HepG2 (cell line): Measurements from ENCODE around the gene FYTTD1. TPM values are rescaled to one million over a fixed set of nuclear protein-coding genes. Genes with fewer than 3 reads are reported as not detected.

Experiments
- ATAC-seq: fragments of 200-7000 bp; cut with Tn5 transposase; 3 replicates; pipeline ENCODE4 v1.9.1; 2020; ENCODE audit warnings: mild to moderate bottlenecking, moderate library complexity
- BruUV-seq: library from RNA; stranded (reverse); fragments of 400-500 nt; replicated peaks from 2 replicates; lab custom pipeline; 2021; lab: Mats Ljungman, UMichigan
- CTCF ChIA-PET: fragments of 300-600 bp; formaldehyde crosslinking; extraction: SDS; loops from one replicate; lab custom pipeline; 2021; ENCODE audit warnings: low total read pairs, inconsistent platforms, low intra/inter-chr PET ratio; lab: Yijun Ruan, JAX
- POLR2A ChIA-PET: fragments of 350-600 bp; sonication (Branson Sonifier 250); formaldehyde crosslinking; loops from one replicate; lab custom pipeline; 2020; ENCODE audit warnings: antibody characterized with exemption, inconsistent platforms; lab: Yijun Ruan, JAX
- DNase-seq: peaks from one replicate; pipeline ENCODE4 v3.0.0-alpha.2; 2015; ENCODE audit warnings: low spot score
- FAIRE-seq: peaks from 3 replicates; lab custom pipeline; 2011; peaks lifted over from hg19 to GRCh38; lab: Jason Lieb, UNC
- H2AFZ ChIP-seq: one replicate; pipeline ENCODE4 v1.6.1; 2011; ENCODE audit warnings: low read length, inconsistent platforms
- H3K27ac ChIP-seq: fragments of 300-600 bp; 3 replicates; pipeline ENCODE4 v1.8.0; 2011; ENCODE audit warnings: mixed run types, mild to moderate bottlenecking, mixed read lengths, low read length, inconsistent platforms; ENCODE audit not compliant: insufficient read depth; ENCODE audit errors: extremely low read length
- H3K27me3 ChIP-seq, 2 experiments: fragments of 200-600 bp in 1 of 2; 2 replicates in 1 of 2; 3 replicates in 1 of 2; pipeline versions ENCODE4 v1.6.0 to v1.8.0; 2011; ENCODE audit warnings: low read length in 2 of 2, mild to moderate bottlenecking in 2 of 2, moderate library complexity in 2 of 2, inconsistent platforms in 1 of 2; ENCODE audit not compliant: insufficient read depth in 2 of 2, control insufficient read depth in 1 of 2
- H3K36me3 ChIP-seq, 2 experiments: fragments of 200-600 bp in 1 of 2; replicated peaks in 1 of 2; 2 replicates in 1 of 2; 3 replicates in 1 of 2; pipeline versions ENCODE4 v1.5.1 to v1.8.0; 2011; ENCODE audit warnings: low read length in 2 of 2, inconsistent platforms in 1 of 2; ENCODE audit not compliant: insufficient read depth in 2 of 2, control insufficient read depth in 1 of 2
- H3K4me1 ChIP-seq: 2 replicates; pipeline ENCODE4 v1.5.1; 2012; ENCODE audit warnings: low read length, inconsistent platforms; ENCODE audit not compliant: insufficient read depth
- H3K4me2 ChIP-seq: 2 replicates; pipeline ENCODE4 v1.6.0; 2011; ENCODE audit warnings: low read depth, low read length, inconsistent platforms
- H3K4me3 ChIP-seq, 3 experiments: fragments of 200-600 bp in 1 of 3; sonication (generic), shearing (Covaris generic) in 1 of 3; replicated peaks in 1 of 3; 2 replicates each; pipeline ENCODE4 v1.5.1; 2011 to 2016; ENCODE audit warnings: low read length in 3 of 3, inconsistent platforms in 2 of 3, low read depth in 2 of 3, mild to moderate bottlenecking in 2 of 3, control low read depth in 1 of 3, mixed read lengths in 1 of 3; ENCODE audit not compliant: insufficient read depth in 1 of 3
- H3K79me2 ChIP-seq: one replicate; pipeline ENCODE4 v1.6.1; 2011; ENCODE audit warnings: low read length, inconsistent platforms; ENCODE audit not compliant: insufficient read depth
- H3K9ac ChIP-seq: 2 replicates; pipeline ENCODE4 v1.6.0; 2011; ENCODE audit warnings: mild to moderate bottlenecking, low read depth, low read length, inconsistent platforms; ENCODE audit not compliant: insufficient read depth
- H3K9me3 ChIP-seq: 2 replicates; pipeline ENCODE4 v1.5.1; 2012; ENCODE audit warnings: mild to moderate bottlenecking, low read length
- H4K20me1 ChIP-seq: 2 replicates; pipeline ENCODE4 v1.6.0; 2011; ENCODE audit warnings: inconsistent platforms, mild to moderate bottlenecking, low read length, moderate library complexity; ENCODE audit not compliant: insufficient read depth
- ZNF274 ChIP-seq: sonication (generic); formaldehyde crosslinking; IDR thresholded peaks from 2 replicates; pipeline ENCODE4 v1.5.1; 2020; ENCODE audit warnings: mild to moderate bottlenecking, missing genetic modification reagents
- ZNF496 ChIP-seq: sonication (generic); formaldehyde crosslinking; IDR thresholded peaks from 2 replicates; pipeline ENCODE4 v1.8.1; 2023; ENCODE audit warnings: mild to moderate bottlenecking, moderate library complexity, missing genetic modification reagents; ENCODE audit not compliant: insufficient replicate concordance
- WGBS: methylation state at CpG from one replicate; pipeline ENCODE4 v1.1.6; 2017; ENCODE audit warnings: low lambda C conversion rate; 5-methylcytosine and 5-hydroxymethylcytosine counted together
- in situ Hi-C: cut with HindIII; loops from 2 replicates; pipeline ENCODE4 v1.10.0; 2017; ENCODE audit warnings: low pct_unique_long_range_greater_than_20kb; ENCODE audit not compliant: extremely low pct_ligation_motif_present
- intact Hi-C: fragments of 100-400 bp; cut with micrococcal nuclease; formaldehyde crosslinking; loops from one replicate; pipeline ENCODE4 v1.10.0; 2022; ENCODE audit not compliant: unreplicated experiment
- polyA plus RNA-seq, 8 experiments: library from polyadenylated mRNA; depleted of rRNA in 3 of 8; stranded (reverse) in 7 of 8; unstranded in 1 of 8; fragments of >200 nt; fragmentation: Illumina TruSeq in 4 of 8; extraction: Trizol in 4 of 8; gene quantifications; 2 replicates each; pipeline versions ENCODE4 v1.2.1 to v1.2.3, GENCODE V29; 2011 to 2016; ENCODE audit warnings: low read depth in 4 of 8, missing spikeins in 1 of 8, mixed read lengths in 1 of 8; ENCODE audit not compliant: insufficient read depth in 1 of 8
- total RNA-seq, 5 experiments: library from RNA; depleted of rRNA; stranded (reverse); fragments of >200 nt; fragmentation: Illumina TruSeq; extraction: Trizol; gene quantifications; 2 replicates each; pipeline ENCODE4 v1.2.3, GENCODE V29; 2016; ENCODE audit warnings: low read depth in 1 of 5
- TF ChIP-seq, protein P1 (sequence below): sonication (generic); formaldehyde crosslinking; IDR thresholded peaks from 2 replicates; pipeline ENCODE4 v1.4.0; 2020; ENCODE audit warnings: missing genetic modification reagents, borderline replicate concordance
- TF ChIP-seq, protein P2 (sequence below): sonication (generic); formaldehyde crosslinking; IDR thresholded peaks from 2 replicates; pipeline ENCODE4 v1.5.1; 2020; ENCODE audit warnings: missing genetic modification reagents, mild to moderate bottlenecking, borderline replicate concordance
- TF ChIP-seq, protein P3 (sequence below): sonication (generic); formaldehyde crosslinking; IDR thresholded peaks from 2 replicates; pipeline ENCODE4 v1.4.0; 2020; ENCODE audit warnings: missing genetic modification reagents, mild to moderate bottlenecking, borderline replicate concordance

FYTTD1 gene
- total and polyA plus RNA-seq, 2 of the 13 experiments (the other 11 are each of a cell fraction or from before 2014, with no cell fraction given) = 6.5 to 28.8 TPM

- DNase-seq (no peak), ATAC-seq (no peak)
- CTCF ChIA-PET = no interaction called here
- Histone ChIP-seq H4K20me1 (peaks cover 7% of the 10 kb centered on the region; the same call in 1 of the 2 replicates), H3K4me3 (peak overlapping the region in 2 of 3 experiments; percentile 75 to 77; a peak in 3 of 6 replicates), H3K27me3 (peaks cover 0 to 5% of the 10 kb centered on the region in 2 experiments; a peak in 1 of 5 replicates), H3K4me1 (peaks cover 29% of the 10 kb centered on the region)
- POLR2A ChIA-PET = no interaction called here
- in situ Hi-C loops = no loop called here
- TF ChIP-seq ZNF274 (CRISPR knock-in tag) (0 out of 2 replicates have a peak, but pooled peaks have one; percentile 6), ZNF496 (CRISPR knock-in tag) (no peak)
- TF ChIP-seq, protein P1, sequence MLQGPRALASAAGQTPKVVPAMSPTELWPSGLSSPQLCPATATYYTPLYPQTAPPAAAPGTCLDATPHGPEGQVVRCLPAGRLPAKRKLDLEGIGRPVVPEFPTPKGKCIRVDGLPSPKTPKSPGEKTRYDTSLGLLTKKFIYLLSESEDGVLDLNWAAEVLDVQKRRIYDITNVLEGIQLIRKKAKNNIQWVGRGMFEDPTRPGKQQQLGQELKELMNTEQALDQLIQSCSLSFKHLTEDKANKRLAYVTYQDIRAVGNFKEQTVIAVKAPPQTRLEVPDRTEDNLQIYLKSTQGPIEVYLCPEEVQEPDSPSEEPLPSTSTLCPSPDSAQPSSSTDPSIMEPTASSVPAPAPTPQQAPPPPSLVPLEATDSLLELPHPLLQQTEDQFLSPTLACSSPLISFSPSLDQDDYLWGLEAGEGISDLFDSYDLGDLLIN (CRISPR knock-in tag) = no peak
- TF ChIP-seq, protein P2, sequence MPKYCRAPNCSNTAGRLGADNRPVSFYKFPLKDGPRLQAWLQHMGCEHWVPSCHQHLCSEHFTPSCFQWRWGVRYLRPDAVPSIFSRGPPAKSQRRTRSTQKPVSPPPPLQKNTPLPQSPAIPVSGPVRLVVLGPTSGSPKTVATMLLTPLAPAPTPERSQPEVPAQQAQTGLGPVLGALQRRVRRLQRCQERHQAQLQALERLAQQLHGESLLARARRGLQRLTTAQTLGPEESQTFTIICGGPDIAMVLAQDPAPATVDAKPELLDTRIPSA (CRISPR knock-in tag) = no peak
- TF ChIP-seq, protein P3, sequence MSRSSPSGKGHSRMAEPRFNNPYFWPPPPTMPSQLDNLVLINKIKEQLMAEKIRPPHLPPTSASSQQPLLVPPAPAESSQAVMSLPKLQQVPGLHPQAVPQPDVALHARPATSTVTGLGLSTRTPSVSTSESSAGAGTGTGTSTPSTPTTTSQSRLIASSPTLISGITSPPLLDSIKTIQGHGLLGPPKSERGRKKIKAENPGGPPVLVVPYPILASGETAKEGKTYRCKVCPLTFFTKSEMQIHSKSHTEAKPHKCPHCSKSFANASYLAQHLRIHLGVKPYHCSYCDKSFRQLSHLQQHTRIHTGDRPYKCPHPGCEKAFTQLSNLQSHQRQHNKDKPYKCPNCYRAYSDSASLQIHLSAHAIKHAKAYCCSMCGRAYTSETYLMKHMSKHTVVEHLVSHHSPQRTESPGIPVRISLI (CRISPR knock-in tag) = no peak
- TF ChIP-seq, all 625 proteins: peak for 1
- intact Hi-C loops = loop anchor here (5.0 kb wide), 1 partner anchor 40 kb away; the partner anchor contains the start of gene LRCH3
- WGBS = 79% methylated on average over 5 of the region's 5 CpGs
- H3K9me3 ChIP-seq = no peaks in the 10 kb centered on the region
- FAIRE-seq = no peak
- H3K36me3 ChIP-seq = peaks cover 0 to 8% of the 10 kb centered on the region in 2 experiments; a peak in 1 of 5 replicates
- BruUV-seq = no TSS peak
- H3K4me2 ChIP-seq = peak overlapping the region; percentile 85
- H2AFZ ChIP-seq = no peak overlapping the region
- peaks cover 34% of the 10 kb centered on the region for H3K79me2 ChIP-seq
- H3K9ac ChIP-seq = no peak overlapping the region
- no peak overlapping the region for H3K27ac ChIP-seq
These were observed 2.4 kb downstream of the FYTTD1 start for GRCh38 chr3:197752107-197752506.
